Skeletal muscle satellite cell (primary cell): ENCODE measurements around the gene CARHSP1.
A peak's percentile ranks its signal among the peaks of the same experiment; 100 is the strongest.
"Not testable (repeated sequence)": the region's sequence is repeated elsewhere in the genome, so short reads cannot be mapped to it uniquely, and the experiment has no call there.

Experiments used
- H3K27me3 ChIP-seq: 2 replicates; pipeline ENCODE4 v1.7.0; 2013; ENCODE audit warnings: low read length; ENCODE audit not compliant: control insufficient read depth, insufficient read depth
- H3K36me3 ChIP-seq: 2 replicates; pipeline ENCODE4 v1.7.0; 2013; ENCODE audit warnings: mild to moderate bottlenecking, control low read depth, low read length; ENCODE audit not compliant: insufficient read depth
- H3K4me1 ChIP-seq: 2 replicates; pipeline ENCODE4 v1.7.0; 2013; ENCODE audit warnings: low read length; ENCODE audit not compliant: control insufficient read depth, insufficient read depth
- H3K4me2 ChIP-seq: 2 replicates; pipeline ENCODE4 v1.7.0; 2013; ENCODE audit warnings: mild to moderate bottlenecking, low read length
- H3K4me3 ChIP-seq: 2 replicates; pipeline ENCODE4 v1.7.0; 2013; ENCODE audit warnings: low read length
- H3K9ac ChIP-seq: 2 replicates; pipeline ENCODE4 v1.7.0; 2013; ENCODE audit warnings: mild to moderate bottlenecking, low read depth, low read length, moderate library complexity
- H3K9me3 ChIP-seq: replicated peaks from 2 replicates; pipeline ENCODE4 v1.7.0; 2013; ENCODE audit warnings: mild to moderate bottlenecking, control low read depth, low read length

Gene CARHSP1

DNA sequence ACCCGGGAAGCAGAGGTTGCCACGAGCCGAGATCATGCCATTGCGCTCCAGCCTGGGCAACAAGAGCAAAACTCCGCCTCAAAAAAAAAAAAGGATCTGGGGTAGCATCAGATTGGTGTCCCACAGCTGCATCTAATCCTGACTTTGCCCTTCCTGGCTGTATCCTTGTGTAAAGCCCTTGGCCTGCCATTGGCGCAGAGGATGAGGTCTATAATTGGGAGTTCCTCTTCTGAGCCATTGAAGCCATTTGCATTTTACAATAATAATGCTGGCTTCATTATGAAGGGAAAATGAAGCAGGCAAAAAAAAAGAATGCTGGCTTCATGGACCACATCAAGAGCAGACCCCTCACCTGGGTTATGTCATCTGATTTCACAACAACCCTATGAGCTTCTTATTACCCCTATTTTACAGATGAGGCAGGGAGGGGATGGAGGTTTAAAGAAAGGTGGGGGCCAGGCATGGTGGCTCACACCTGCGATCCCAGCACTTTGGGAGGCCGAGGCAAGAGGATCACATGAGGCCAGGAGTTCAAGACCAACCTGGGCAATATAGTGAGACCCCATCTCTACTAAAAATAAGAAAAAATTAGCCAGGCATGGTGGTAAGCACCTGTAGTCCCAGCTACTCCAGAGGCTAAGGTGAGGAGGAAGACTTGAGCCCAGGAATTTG is 12.2 kb upstream of the CARHSP1 start:
- Histone ChIP-seq H3K4me2 (no peak overlapping the region), H3K27me3 (no peaks in the 10 kb centered on the region), H3K4me1 (peaks cover 35% of the 10 kb centered on the region), H3K4me3 (no peak overlapping the region), H3K9ac (no peak overlapping the region), H3K36me3 (no peaks in the 10 kb centered on the region), H3K9me3 (no peaks in the 10 kb centered on the region)

DNA sequence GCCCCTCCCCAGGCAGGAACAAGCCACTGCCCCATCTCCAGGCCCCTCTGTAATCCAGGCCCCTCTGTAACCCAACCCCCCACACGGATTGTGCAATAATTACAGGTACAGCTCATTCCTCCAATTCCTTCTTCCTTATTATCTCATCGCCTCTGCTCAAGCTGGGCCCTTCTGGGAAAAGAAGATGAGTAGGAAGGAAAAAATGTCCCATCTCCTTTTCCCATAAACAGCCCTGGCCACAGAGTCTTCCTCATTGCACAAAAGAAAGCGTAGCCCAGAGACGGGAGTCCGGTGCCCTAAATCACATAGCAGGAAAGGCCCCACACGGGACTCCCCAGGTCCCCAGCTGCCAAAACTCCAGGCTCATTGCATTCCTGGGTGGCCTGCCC is 9.7 kb upstream of the CARHSP1 start:
- H3K9ac ChIP-seq = peak overlapping the region; percentile 16
- peak overlapping the region; percentile 51 for H3K4me2 ChIP-seq
- peaks cover 15% of the 10 kb centered on the region for H3K4me1 ChIP-seq
- no peak overlapping the region for H3K4me3 ChIP-seq
- no peaks in the 10 kb centered on the region for H3K9me3 ChIP-seq
- no peaks in the 10 kb centered on the region for H3K27me3 ChIP-seq
- H3K36me3 ChIP-seq = no peaks in the 10 kb centered on the region

DNA sequence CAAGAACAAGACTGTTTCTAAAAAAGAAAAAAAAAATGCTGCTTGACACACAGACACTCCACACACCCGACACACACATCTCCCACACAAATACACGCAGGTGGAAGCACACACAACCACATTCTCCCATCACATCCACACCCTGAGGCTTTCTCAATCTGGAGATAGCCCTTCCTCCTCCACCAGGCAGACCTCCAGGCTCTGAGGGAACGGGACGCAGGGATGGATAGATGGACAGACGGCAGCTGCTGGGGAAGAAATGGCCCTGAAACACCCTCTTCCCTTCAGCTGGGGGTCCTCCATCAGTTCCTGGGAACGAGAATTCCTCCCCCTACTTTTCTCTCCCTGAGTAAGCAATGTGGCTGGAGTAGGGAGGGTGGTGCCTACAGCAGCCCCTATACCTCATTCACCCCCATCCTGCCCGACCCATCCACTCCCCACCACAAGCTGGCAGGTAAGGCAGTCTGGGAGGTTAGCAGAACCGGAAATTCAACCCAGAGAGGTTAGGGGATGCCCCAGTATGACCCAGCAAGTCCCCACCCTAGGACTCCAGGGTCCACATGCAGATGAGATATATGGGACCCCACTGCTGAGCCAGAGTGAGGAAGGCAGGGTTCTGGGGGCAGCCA is 9.2 kb upstream of the CARHSP1 start:
- peak overlapping the region; percentile 16 for H3K9ac ChIP-seq
- no peaks in the 10 kb centered on the region for H3K36me3 ChIP-seq

DNA sequence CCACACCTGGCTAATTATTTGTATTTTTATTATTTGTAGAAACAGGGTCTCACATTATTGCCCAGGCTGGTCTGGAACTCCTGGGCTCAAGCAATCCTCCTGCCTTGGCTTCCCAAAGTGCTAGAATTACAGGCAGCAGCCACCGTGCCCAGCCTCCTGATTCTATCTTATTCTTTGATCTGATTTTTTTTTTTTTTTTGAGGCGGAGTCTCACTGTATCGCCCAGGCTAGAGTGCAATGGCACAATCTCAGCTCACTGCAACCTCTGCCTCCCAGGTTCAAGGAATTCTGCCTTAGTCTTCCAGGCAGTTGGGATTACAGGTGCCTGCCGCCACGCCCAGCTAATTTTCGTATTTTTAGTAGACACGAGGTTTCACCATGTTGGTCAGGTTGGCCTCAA is 6.5 kb upstream of the CARHSP1 start:
- H3K4me2 ChIP-seq, H3K36me3 ChIP-seq, H3K9me3 ChIP-seq, H3K4me3 ChIP-seq, H3K9ac ChIP-seq, H3K27me3 ChIP-seq: not testable (repeated sequence)
- H3K4me1 ChIP-seq = peaks cover 26% of the 10 kb centered on the region

More for the DNA sequence above, 9.2 kb upstream of the CARHSP1 start:
- peaks cover 15% of the 10 kb centered on the region for H3K4me1 ChIP-seq
- H3K4me2 ChIP-seq = peak overlapping the region; percentile 51
- no peaks in the 10 kb centered on the region for H3K9me3 ChIP-seq
- H3K4me3 ChIP-seq = no peak overlapping the region
- no peaks in the 10 kb centered on the region for H3K27me3 ChIP-seq

DNA sequence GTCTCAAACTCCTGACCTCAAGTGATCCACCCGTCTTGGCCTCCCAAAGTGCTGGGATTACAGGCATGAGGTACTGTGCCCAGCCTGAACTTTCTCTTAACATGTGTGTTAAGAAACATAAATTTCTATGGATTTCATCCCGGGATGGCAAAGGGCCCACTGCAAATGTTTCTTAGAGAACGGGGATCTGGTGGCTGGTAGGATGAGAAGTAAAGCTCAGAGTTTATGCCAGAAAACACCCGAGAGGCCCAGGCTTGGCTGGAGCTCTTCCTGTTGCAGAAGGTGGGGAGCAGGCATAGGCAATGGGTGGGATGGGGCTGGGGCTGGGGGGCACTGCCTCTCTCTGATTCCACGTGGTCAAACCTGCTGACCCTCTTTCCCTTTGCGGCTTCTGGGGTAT is 5.6 kb upstream of the CARHSP1 start:
- Histone ChIP-seq H3K27me3 (no peaks in the 10 kb centered on the region), H3K4me1 (peaks cover 27% of the 10 kb centered on the region), H3K36me3 (no peaks in the 10 kb centered on the region), H3K4me3 (no peak overlapping the region), H3K4me2 (no peak overlapping the region), H3K9me3 (no peaks in the 10 kb centered on the region), H3K9ac (no peak overlapping the region)

DNA sequence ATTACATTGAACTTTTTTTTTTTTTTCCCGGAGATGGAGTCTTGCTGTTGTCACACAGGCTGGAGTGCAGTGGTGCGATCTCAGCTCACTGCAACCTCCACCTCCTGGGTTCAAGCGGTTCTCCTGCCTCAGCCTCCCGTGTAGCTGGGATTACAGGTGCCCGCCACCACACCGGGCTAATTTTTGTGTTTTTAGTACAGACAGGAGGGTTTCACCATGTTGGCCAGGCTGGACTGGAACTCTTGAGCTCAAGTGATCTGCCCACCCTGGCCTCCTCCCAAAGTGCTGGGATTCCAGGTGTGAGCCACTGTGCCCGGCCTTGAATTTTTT is 5.0 kb upstream of the CARHSP1 start:
- not testable (repeated sequence) for H3K9ac ChIP-seq, H3K27me3 ChIP-seq, H3K4me2 ChIP-seq, H3K36me3 ChIP-seq, H3K4me3 ChIP-seq, H3K9me3 ChIP-seq
- peaks cover 26% of the 10 kb centered on the region for H3K4me1 ChIP-seq

DNA sequence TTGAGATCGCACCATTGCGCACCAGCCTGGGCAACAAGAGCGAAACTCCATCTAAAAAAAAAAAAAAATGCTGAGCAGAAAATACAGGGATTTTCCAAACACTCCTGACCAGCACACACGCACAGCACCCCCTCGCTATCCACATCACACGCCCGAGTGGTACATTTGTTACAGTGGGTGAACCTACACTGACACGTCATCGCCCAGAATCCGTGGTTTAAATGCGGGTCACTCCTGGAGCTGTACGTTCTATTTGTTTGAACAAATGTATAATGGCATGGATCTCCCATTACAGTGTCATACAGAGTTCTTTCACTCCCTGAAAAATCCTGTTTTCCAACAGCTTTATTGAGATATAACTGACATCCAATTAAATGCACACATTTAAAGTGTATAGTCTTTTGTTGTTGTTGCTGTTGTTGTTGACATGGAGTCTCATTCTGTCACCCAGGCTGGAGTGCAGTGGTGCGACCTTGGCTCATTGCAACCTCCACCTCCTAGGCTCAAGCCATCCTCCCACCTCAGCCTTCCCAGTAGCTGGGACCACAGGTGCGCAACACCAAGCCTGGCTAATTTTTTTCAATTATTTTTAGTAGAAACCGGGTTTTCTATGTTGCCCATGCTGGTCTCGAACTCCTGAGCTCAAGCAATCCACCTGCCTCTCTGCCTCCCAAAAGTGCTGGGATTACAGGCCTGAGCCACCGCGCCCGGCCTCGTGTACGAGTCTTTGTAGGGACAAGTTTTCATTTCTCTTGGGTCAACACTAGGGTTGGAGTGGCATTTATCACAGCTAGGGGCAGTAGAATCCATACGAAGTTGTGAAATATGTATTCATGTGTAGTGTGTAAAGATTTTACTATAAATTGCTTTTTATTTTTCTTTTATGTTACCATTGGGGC is 4.4 kb upstream of the CARHSP1 start:
- Histone ChIP-seq H3K4me3 (no peak overlapping the region), H3K4me1 (peaks cover 20% of the 10 kb centered on the region), H3K36me3 (no peaks in the 10 kb centered on the region), H3K9me3 (no peaks in the 10 kb centered on the region), H3K4me2 (no peak overlapping the region), H3K27me3 (no peaks in the 10 kb centered on the region), H3K9ac (no peak overlapping the region)

DNA sequence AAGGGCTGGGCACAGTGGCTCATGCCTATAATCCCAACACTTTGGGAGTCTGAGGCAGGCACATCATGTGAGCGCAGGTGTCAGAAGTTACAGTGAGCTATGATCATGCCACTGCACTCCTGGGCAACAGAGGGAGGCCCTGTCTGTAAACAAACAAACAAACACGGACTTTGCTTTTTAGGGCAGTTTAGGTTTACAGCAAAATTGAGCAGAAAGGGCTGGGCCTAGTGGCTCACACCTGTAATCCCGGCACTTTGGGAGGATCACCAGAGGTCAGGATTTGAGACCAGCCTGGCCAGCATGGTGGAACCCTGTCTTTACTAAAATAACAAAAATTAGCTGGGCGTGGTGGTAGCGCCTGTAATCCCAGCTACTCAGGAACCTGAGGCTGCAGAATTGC is 3.3 kb upstream of the CARHSP1 start:
- no peak overlapping the region for H3K9ac ChIP-seq
- peaks cover 17% of the 10 kb centered on the region for H3K4me1 ChIP-seq
- H3K4me2 ChIP-seq = no peak overlapping the region
- H3K27me3 ChIP-seq = no peaks in the 10 kb centered on the region
- H3K4me3 ChIP-seq = no peak overlapping the region
- no peaks in the 10 kb centered on the region for H3K36me3 ChIP-seq
- H3K9me3 ChIP-seq = no peaks in the 10 kb centered on the region

DNA sequence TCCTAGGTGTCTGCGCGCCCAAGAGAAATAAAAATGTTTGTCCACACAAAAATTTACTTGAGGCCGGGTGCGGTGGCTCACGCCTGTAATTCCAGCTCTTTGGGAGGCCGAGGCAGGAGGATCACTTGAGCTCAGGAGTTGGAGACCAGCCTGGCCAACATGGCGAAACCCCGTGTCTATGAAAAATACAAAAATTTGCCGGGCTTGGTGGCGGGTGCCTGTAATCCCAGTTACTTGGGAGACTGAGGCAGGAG is 1.1 kb upstream of the CARHSP1 start:
- H3K4me2 ChIP-seq, H3K4me3 ChIP-seq, H3K36me3 ChIP-seq, H3K9ac ChIP-seq, H3K9me3 ChIP-seq, H3K27me3 ChIP-seq: not testable (repeated sequence)
- H3K4me1 ChIP-seq = peaks cover 24% of the 10 kb centered on the region

DNA sequence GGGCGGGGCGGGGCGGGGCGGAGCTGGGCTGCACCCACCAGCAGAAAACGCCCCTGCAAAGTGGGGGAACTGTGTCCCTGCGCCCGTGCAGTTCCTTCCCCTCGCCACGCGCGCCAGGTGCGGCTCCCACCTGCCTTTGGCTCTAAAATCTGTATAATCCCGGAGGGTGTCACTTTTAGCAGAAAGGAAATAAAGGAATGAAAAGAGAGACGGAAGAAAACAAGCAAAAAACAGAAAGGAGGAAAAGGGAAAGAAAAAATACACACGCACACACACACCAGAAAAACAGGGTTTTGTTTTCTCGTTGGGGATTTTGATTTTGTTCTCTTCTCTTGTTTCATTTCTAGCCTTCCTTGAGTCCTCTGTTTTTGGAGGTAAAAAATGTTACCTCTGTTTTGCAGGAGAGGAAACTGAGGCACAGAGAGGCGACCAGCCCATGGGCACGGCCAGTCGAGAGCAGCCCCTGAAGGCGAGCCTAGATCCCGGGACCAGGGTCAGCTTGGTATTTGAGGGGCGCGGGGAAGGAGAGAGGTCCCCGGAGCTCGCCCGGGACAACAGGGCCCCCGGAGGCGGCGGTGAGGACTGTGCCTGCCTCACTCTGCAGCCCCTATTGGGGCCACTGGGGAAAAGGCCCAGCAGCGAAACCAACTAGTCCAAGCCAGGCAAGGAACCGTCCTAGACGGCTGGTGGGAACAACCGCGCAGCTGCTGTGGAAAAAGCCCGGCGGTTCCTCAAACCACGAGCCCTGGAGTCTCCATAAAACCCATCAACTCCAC is 594 bp upstream of the CARHSP1 start:
- no peaks in the 10 kb centered on the region for H3K9me3 ChIP-seq
- H3K27me3 ChIP-seq = no peaks in the 10 kb centered on the region
- H3K36me3 ChIP-seq = no peaks in the 10 kb centered on the region
- peak overlapping the region; percentile 77 for H3K4me2 ChIP-seq
- peak overlapping the region; percentile 67 for H3K4me3 ChIP-seq
- peak overlapping the region; percentile 52 for H3K9ac ChIP-seq
- peaks cover 29% of the 10 kb centered on the region for H3K4me1 ChIP-seq

DNA sequence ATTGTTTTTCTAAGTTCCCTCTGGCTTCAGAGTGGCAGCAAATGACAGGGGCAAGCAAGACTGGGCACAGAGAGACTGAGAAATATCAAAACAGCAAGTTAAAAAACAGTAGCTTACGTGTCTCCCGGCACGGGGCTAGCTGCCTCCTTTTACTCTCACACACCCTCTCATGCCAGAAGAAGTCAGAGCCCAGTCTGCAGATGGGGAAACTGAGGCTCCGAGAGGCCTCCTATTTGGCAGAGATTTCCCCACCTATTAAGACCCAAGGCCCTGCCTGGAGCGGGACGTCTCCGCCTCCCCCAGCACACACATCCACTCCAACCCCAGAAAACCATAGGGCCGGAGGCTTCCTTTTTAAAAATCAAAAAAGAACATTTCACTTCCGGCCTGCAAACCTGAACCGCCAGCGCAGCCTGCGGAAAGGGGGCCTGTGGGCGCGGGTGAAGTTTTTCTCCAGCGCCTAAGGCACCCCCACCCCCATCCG is 832 bp downstream of the CARHSP1 start:
- Histone ChIP-seq H3K4me3 (peak overlapping the region; percentile 80), H3K27me3 (no peaks in the 10 kb centered on the region), H3K9ac (peak overlapping the region; percentile 84), H3K36me3 (no peaks in the 10 kb centered on the region), H3K4me1 (peaks cover 42% of the 10 kb centered on the region), H3K4me2 (peak overlapping the region; percentile 89), H3K9me3 (no peaks in the 10 kb centered on the region)
